Activated CD4-positive, CD25-positive, alpha-beta regulatory T cell treated with anti-CD3 and anti-CD28 coated beads, Interleukin-2, amount 50 U/mL, for 16 hours (primary cell): ENCODE results near the gene FKBP5.
"Not testable (repeated sequence)": the region's sequence is repeated elsewhere in the genome, so short reads cannot be mapped to it uniquely, and the experiment has no call there.

Experiments used
- DNase-seq: peaks from one replicate; pipeline ENCODE4 v3.0.0-alpha.2; 2020; ENCODE audit warnings: low read depth, low spot score

FKBP5 gene

DNA sequence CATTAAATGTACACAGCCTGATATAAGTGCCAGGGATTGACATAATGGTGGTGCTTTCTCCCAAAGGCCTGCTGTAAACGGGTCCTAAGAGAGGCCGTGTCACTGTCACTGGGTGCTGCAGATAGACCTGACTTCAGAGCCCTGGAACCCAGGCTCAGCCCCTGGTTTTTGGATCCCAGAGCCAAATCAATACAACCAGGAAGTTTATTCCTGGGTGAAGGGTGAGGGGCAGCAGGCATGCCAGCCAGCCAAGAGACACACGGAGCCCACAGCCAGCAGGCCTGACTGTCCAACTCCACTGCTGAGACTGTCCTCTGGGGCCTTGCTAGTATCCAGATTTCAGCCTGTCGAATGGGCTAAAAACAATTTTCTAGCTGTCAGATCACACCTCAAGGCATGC lies 35.3 kb upstream of the FKBP5 start:
- no peak for DNase-seq

DNA sequence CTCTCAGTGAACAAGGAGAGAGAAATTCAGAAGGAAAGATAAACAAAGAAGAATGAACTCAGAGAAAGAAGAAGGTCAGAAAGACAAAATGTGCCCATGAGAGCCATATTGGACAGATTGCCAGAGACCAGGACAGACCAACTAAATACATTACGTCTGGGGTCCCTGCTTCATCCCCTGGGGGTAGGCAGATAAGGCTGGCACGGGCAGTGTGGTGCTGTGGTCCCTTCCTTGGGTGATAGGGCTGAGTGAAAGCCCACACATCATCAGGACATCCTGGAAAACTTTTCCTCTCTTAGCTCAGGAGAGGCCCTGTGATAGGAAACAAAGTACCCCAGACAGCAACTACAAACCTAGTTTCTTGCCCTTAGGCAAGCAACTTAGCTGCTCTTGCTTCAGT lies 34.9 kb upstream of the FKBP5 start:
- DNase-seq, result no peak

DNA sequence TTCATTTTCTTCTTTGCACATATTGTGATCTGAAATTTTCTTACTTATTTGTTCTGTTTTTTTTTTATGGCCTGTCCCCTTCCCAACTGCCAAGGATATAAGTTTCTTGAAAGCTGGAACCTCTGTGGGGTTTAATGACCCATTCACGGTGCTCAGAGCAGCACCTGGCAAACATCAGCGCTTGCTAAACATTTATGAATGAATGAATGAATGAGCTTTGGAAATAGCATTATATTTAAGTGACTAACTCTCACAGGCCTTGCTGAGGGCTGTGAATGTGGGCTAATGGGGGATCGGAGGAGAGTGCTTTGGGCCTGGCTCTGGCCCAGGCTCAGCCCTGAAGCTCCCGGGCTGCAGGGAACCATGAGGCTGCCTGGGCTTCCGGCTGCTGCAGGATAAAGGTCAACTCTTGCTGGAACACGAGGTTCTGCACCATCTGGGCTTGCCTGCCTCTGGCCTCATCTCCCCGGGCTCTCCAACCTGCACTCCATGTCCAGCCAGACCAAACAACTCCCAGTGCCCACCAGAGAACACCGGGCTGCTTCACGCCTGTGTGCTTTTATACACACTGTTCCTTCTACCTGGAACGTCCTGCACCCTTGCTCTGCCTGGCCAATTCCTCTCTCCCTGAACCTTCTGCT lies 33.5 kb upstream of the FKBP5 start:
- DNase-seq, result no peak

- DNase-seq, result no peak
Observed at GRCh38 chr6:35719830-35720733, 31.4 kb upstream of the FKBP5 start.

- DNase-seq, result no peak
Observed at GRCh38 chr6:35719404-35719829, 30.7 kb upstream of the FKBP5 start.

DNA sequence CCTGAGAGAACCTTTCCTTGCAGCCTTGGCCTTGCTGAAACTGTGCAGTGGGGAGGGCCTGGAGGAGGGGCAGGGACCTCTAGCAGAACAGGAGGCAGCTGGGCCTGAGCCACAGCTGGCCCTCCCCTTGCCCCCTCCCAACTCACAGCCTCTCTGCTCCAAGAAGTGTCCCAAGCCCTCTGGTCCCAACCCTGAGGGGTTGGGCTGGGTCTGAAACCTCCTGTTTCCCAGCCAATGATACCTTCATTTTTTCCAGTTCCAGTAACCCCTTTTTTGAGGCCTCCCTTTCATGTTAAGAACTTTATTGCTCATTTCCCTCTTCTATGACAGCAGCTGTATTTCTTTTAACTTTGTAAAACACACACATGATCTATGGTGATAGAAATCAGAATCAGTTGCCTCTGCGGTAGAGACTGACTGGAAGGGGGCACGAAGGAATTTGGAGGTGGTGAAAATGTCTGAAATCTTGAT lies 30.2 kb upstream of the FKBP5 start:
- no peak for DNase-seq

DNA sequence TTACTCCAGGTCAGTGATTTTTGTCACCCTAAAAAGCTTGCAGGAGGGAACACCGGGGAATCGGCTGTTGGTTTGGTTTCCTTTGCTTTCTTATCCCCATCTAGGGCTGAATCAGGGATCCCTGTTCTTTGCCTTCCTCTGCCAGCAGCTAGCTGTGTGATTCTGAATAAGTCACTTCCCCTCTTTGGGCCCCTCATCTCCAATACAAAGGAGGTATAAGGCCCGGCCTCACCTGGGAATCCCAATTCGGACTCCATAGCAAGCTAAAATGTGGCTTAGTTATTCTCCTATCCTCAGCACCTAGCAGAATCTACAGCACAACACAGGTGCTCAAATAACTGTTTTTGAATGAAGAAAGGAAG lies 29.6 kb upstream of the FKBP5 start:
- no peak for DNase-seq

GRCh38 chr6:35717449-35718374 lies 29.0 kb upstream of the FKBP5 start:
- no peak for DNase-seq

GRCh38 chr6:35716798-35717197 lies 28.1 kb upstream of the FKBP5 start:
- no peak for DNase-seq

DNA sequence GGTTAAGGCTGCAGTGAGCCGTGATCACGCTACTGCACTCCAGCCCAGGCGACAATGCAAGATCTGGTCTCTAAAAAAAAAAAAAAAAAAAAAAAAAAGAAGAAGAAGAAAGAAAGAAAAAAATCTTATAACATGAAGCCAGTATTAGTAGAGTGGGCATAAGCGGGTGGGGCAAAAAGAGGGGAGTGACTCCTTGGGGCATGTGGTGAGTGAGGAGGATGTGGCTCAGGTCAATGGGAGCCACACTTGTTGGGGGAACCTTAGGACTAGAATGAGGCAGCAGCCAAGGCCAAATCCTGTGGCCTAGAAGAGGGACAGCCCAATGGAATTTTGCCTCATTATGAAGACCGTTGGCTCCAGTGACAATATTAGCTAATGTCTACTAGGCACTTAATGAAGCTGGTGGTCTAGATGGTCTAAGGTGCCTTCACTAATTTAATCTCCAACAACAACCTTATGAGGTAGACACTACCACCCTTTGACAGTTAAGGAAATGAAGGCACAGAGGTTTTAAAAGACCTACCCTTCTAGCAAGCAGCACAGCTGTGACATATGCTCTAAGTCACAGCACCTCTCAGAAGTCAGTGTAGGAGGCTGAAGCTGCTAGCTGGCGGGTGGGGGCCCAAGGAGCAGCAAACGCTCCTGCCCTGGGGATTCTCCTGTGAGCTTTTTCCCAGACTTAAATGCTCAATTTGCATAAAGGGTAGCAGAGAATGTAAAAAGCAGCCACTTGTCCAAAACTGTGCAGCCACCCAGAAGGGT lies 24.5 kb upstream of the FKBP5 start:
- no peak for DNase-seq

DNA sequence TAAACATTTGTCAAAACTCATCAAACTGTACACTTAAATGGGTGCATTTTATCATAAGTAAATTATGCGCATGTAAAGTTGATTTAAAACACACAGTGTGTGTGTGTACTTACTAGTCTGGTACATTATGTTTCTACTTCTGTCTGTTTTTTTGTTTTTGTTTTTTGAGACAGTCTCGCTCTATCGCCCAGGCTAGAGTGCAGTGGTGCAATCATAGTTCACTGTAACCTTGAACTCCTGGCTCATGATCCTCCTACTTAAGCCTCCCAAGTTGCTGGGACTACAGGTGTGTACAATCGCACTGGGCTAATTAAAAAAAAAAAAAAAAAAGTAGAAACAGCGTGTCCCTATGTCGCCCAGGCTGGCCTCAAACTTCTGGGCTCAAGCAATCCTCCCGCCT lies 23.0 kb upstream of the FKBP5 start:
- no peak for DNase-seq

DNA sequence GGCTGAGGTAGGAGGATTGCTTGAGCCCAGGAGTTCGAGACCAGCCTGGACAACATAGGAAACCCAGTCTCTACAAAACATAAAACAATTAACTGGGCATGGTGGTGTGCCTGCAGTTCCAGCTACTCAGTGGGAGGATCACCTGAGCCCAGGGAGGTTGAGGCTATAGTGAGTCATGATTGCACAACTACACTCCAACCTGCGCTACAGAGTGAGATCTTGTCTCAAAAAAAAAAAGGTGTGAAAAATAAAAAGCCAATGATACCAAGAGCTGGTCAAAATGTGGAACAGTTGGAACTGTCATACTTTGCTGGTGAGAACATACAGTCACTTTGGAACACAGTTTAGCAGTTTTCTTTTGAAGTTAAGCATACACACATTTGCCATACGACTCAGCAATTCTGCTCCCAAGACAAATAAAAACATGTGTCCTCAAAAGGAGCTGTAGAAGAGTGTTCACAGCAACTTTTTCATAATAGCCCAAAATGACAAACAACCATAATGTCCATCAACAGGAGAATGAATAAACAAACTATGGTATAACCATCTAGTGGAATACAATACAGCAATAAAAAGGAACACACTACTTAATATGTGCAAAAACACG lies 21.6 kb upstream of the FKBP5 start:
- DNase-seq, result no peak

DNA sequence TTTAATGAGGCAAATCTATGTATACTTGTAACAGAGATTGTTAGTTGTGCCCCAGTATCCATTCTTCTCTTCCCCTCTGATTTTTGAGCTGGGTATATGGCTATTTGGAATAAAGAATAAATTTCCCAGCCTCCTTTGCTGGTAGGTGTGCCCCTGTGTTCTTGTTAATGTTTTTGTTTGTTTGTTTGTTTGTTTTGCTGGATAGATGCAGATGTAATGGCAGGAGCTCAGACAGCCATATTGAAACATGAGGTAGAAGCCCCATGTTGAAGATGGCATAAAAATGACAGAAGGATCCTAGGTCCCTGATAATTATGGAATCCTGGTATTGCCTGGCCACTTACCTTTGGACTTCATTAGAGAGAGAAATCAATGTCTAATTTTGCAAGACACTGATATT lies 19.9 kb upstream of the FKBP5 start:
- no peak for DNase-seq

DNA sequence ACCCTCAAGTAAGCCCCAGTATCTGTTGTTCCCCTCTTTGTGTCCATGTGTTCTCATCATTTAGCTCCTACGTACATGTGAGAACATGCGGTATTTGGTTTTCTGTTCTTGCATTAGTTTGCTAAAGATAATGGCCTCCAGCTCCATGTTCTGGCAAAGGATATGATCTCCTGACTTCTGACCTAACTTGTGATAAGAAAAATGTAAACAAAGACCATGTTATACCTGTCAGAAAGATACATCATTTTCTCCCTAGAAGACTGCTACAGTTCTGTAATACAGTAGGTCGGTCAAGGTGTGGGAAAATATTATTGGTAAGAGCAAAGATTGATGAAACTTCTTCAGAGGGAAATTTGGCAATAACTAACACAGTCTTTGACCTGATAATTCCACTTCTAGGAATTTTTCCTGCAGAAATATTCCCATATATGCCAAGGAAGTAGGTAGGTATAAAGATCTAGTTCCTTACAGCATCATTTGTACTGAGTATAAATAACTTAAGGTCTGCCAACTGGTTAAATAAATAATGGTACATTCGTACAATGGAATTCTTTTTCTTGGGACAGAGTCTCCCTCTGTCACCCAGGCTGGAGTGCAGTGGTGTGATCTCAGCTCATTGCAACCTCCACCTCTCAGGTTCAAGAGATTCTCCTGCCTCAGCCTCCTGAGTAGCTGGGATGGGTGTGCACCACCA lies 19.1 kb upstream of the FKBP5 start:
- DNase-seq, result no peak

DNA sequence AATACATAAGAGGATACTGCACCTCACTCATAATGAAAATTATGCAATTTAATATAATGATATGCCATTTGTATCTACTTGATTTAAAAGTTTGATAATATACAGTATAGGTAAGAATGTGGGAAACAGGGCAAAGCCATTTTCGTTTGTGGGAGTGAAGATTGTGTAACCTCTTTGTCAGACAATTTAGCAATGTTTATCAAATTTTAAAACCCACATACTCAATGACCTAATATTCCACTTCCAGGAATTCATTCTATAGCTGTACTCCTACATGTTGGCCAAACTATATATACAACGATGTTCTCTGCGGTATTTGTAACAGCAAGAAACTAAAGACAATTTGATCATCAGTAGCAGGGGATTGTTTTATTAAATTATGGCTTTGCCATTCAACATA lies 17.8 kb upstream of the FKBP5 start:
- DNase-seq, result no peak

DNA sequence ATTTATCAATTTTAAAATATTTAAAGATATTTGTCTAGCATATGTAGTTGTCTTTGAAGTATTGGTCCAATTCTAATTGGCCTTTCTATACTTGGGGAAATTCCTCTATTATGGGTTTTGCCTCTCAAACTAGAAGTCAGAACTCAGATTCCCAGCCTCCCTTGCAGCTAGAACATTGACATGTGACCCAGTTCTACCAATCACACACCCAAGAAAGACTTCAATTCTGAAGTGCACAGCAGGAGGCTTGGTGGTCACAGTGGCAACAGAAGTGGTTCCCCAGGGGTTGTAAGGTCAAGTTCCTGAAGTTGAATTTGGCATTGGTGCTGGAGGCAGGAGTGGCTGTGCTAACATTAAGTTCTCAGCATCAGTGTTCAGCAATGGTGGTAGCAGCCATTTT lies 14.8 kb upstream of the FKBP5 start:
- no peak for DNase-seq

- DNase-seq, result no peak
Observed at GRCh38 chr6:35698858-35699257, 10.1 kb upstream of the FKBP5 start.

GRCh38 chr6:35698430-35698829 lies 9.7 kb upstream of the FKBP5 start:
- DNase-seq, result not testable (repeated sequence)

DNA sequence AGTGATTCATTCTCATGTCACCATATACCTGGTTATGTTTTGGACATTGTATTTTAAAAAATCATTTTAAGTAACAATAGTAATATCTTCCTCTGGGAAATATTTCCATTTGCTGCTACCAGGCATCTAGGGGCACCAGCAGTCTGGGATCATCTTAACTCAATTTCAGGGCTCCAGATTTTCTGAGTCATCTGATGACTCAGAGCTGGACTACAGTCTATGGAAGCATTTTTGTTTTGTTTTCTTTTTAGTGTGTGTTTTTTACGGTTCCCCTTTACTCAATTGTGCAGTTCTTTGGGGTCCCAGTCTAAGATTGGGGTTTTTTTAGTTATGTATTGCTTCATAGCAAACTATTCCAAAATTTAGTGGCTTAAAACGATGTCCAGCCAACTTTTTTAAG lies 5.7 kb upstream of the FKBP5 start:
- no peak for DNase-seq
